ENCODE results near the gene ATP10D. TPM values are rescaled to one million over a fixed set of nuclear protein-coding genes. Genes with fewer than 3 reads are reported as not detected.
A peak's percentile ranks its signal among the peaks of the same experiment; 100 is the strongest.

The ATP10D gene
- total and polyA plus RNA-seq, 9 of the 15 experiments (the other 6 are each of a cell fraction or from before 2014, with no cell fraction given), result 0.10 to 0.36 (median 0.19) TPM; not detected in 1

DNA sequence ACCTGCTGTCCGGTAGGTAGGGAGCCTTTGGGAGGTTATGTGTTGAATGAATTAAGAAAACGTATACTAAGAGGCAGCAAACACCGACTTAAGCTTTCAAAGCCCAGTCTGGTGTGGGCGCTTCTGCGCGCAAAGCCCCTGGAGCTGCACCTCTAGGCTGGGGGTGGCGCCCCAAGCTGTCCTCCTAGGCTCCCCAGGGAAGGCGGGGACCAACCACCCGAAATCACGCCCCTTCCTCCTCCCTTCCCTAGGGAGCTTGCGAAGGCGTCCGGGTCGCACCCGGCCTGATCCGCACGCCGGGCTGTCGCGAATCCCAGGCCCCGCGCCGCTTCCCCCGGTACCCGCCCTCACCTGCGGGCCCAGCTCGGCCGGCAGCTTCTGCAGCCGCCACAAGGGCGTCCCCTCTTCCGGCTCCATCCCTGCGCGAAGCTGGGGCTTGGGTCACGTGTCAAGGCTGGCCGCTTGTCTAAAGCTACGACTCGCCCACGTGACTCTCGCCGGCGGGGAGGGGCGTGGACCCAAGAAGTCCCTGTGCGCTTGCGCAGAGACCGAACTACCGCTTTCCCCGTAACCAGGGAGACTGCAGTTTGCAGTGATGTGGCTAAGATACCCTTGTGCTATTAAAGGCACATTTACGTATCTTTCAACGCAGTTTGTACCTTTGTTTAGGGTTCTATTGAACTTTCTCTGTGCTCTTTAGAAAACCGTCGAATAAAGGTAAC is 21.7 kb upstream of the ATP10D start, which contains the start of gene COMMD8 (continued):
- TF ChIP-seq, protein P1, sequence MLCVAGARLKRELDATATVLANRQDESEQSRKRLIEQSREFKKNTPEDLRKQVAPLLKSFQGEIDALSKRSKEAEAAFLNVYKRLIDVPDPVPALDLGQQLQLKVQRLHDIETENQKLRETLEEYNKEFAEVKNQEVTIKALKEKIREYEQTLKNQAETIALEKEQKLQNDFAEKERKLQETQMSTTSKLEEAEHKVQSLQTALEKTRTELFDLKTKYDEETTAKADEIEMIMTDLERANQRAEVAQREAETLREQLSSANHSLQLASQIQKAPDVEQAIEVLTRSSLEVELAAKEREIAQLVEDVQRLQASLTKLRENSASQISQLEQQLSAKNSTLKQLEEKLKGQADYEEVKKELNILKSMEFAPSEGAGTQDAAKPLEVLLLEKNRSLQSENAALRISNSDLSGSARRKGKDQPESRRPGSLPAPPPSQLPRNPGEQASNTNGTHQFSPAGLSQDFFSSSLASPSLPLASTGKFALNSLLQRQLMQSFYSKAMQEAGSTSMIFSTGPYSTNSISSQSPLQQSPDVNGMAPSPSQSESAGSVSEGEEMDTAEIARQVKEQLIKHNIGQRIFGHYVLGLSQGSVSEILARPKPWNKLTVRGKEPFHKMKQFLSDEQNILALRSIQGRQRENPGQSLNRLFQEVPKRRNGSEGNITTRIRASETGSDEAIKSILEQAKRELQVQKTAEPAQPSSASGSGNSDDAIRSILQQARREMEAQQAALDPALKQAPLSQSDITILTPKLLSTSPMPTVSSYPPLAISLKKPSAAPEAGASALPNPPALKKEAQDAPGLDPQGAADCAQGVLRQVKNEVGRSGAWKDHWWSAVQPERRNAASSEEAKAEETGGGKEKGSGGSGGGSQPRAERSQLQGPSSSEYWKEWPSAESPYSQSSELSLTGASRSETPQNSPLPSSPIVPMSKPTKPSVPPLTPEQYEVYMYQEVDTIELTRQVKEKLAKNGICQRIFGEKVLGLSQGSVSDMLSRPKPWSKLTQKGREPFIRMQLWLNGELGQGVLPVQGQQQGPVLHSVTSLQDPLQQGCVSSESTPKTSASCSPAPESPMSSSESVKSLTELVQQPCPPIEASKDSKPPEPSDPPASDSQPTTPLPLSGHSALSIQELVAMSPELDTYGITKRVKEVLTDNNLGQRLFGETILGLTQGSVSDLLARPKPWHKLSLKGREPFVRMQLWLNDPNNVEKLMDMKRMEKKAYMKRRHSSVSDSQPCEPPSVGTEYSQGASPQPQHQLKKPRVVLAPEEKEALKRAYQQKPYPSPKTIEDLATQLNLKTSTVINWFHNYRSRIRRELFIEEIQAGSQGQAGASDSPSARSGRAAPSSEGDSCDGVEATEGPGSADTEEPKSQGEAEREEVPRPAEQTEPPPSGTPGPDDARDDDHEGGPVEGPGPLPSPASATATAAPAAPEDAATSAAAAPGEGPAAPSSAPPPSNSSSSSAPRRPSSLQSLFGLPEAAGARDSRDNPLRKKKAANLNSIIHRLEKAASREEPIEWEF (CRISPR knock-in tag; IDR thresholded peaks at IDR 0.05), result no peak
- TF ChIP-seq BRD4 (IDR thresholded peaks at IDR 0.05) (no peak), ZBTB49 (CRISPR knock-in tag; IDR thresholded peaks at IDR 0.05; ENCODE audit: borderline replicate concordance) (no peak), THRA (IDR thresholded peaks at IDR 0.05) (no peak), POLR3G (IDR thresholded peaks at IDR 0.05; ENCODE audit: extremely low read depth, insufficient read length, insufficient replicate concordance) (no peak), YY1 (IDR thresholded peaks at IDR 0.05; ENCODE audit: borderline replicate concordance in 1 of 3, control insufficient read depth in 1 of 3, extremely low read depth in 1 of 3, insufficient read depth in 3 of 3, insufficient read length in 1 of 3, insufficient replicate concordance in 2 of 3, low read depth in 1 of 3, low read length in 2 of 3) (peak in 1 of 3 experiments; percentile 65), ZBTB8A (IDR thresholded peaks at IDR 0.05; ENCODE audit: partially characterized antibody) (no peak), NFXL1 (CRISPR knock-in tag; IDR thresholded peaks at IDR 0.05) (no peak)
- TF ChIP-seq, protein P2, sequence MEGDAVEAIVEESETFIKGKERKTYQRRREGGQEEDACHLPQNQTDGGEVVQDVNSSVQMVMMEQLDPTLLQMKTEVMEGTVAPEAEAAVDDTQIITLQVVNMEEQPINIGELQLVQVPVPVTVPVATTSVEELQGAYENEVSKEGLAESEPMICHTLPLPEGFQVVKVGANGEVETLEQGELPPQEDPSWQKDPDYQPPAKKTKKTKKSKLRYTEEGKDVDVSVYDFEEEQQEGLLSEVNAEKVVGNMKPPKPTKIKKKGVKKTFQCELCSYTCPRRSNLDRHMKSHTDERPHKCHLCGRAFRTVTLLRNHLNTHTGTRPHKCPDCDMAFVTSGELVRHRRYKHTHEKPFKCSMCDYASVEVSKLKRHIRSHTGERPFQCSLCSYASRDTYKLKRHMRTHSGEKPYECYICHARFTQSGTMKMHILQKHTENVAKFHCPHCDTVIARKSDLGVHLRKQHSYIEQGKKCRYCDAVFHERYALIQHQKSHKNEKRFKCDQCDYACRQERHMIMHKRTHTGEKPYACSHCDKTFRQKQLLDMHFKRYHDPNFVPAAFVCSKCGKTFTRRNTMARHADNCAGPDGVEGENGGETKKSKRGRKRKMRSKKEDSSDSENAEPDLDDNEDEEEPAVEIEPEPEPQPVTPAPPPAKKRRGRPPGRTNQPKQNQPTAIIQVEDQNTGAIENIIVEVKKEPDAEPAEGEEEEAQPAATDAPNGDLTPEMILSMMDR (IDR thresholded peaks at IDR 0.05 in 2 of 3, conservative IDR thresholded peaks at IDR 0.05 in 1 of 3; ENCODE audit: insufficient read depth in 2 of 3, low read depth in 1 of 3, low read length in 3 of 3), result peak in 1 of 3 experiments; percentile 26; a peak in 2 of 6 replicates
